Measurements from ENCODE around the gene CCP110. TPM values are rescaled to one million over a fixed set of nuclear protein-coding genes. Genes with fewer than 3 reads are reported as not detected.

The CCP110 gene, protein sequence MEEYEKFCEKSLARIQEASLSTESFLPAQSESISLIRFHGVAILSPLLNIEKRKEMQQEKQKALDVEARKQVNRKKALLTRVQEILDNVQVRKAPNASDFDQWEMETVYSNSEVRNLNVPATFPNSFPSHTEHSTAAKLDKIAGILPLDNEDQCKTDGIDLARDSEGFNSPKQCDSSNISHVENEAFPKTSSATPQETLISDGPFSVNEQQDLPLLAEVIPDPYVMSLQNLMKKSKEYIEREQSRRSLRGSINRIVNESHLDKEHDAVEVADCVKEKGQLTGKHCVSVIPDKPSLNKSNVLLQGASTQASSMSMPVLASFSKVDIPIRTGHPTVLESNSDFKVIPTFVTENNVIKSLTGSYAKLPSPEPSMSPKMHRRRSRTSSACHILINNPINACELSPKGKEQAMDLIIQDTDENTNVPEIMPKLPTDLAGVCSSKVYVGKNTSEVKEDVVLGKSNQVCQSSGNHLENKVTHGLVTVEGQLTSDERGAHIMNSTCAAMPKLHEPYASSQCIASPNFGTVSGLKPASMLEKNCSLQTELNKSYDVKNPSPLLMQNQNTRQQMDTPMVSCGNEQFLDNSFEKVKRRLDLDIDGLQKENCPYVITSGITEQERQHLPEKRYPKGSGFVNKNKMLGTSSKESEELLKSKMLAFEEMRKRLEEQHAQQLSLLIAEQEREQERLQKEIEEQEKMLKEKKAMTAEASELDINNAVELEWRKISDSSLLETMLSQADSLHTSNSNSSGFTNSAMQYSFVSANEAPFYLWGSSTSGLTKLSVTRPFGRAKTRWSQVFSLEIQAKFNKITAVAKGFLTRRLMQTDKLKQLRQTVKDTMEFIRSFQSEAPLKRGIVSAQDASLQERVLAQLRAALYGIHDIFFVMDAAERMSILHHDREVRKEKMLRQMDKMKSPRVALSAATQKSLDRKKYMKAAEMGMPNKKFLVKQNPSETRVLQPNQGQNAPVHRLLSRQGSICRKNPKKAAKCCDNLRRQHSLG
- 6.3 and 8.0 TPM in 2 replicates for total RNA-seq

GRCh38 chr16:19523559-19524355 lies at the start of gene CCP110:
Gene CCP110, plus strand, starts transcription at chr16:19523942. Its CDS starts 3,940 bp downstream, at chr16:19527882.

DNA sequence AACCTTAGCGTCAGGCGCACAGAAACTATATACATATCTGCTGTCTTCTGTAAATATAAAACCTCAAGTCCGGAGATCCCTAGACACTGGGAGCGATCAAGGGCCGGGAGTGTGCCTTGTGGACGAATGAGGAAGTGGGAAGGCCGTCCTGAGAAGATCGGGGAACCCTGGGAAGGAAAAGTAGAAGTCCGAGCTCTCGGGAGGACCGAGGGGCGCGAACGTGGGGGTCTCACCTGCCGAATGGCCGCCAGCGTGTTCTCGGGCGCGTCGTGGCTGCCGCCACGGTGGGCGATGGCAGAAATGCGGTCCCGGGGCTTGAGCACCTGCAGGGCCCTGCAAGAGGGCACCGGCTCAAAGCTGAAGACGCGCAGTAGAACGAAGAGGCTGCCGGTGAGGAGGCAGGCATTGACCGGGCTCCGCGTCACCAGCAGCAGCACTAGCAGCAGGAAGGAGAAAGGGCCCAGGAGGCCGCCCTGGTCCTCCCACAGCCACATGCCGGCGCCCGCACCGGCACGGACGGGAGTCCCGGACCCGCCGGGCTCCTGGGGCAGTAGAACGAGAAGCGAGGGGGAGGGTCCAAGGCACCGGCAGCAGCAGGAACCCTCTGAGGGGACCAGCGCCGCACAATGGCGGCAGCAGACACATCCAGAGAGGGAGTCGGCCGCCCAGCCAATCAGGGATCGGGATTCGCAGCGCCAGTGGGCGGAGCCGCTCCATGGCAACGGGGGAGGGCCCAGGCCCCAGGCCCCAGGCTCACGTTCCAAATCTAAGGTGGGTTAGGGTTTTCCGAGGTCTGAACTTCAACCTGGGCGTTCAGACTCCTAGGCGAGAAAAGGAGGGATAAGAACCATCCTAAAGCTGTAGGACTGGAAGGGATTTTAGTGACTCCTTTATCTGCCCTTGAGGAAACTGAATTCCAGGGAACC lies 2.0 kb upstream of the CCP110 start, which contains the start of gene GDE1:
Gene GDE1, minus strand, starts transcription at position 628 of the 926 bp plus-strand sequence. Its CDS starts 134 bp downstream, at position 494.

DNA sequence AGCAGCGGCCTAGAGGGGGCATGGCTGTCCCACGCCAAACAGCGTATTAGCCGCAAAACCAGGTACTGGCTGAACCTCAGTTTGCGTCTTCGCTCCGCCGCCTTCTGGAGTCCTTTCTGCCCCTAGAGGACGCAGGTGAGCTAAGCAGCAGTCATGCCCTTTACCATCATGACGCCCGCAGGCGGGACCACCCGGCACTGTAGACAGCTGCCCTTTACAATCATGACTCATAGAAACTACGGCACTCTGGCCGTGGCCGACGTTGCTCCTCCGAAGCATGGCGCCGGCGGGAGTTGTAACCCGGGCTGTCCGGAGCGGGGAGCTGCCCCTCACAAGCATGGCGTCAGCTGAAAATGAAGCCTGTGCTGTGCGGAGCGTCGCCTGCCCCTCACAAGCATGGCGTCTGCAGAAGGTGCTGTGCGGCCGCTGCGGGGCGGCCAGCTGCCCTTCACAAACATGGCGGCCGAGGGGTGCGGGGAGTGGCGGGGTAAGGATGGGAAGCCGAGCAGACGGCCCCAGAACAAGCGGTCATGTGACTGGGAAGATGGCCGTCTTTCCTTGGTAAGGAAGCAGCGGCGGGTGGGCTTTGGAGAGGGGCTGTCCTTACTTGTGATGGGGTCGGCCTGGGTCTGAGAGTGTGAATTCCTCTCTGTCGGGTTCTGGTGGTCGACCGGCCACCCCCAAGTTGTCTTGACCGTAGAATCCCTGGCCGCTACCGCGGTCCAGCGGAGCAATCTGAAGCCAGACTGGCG lies 31.6 kb downstream of the CCP110 start, which contains the start of gene VPS35L:
Gene VPS35L, plus strand, starts transcription at position 518 of the 752 bp plus-strand sequence. Its CDS starts 27 bp downstream, at position 545.

Other genes with a start within 250 kb of the CCP110 start
- gene CLEC19A, start 238.2 kb upstream of the CCP110 start, total RNA-seq, result not detected in 2 replicates
- gene TMC5, start 106.1 kb upstream of the CCP110 start, total RNA-seq, result not detected in 2 replicates
- gene GDE1, start 1.8 kb upstream of the CCP110 start, total RNA-seq, result 55.6 and 61.9 TPM in 2 replicates
- gene VPS35L, start 31.8 kb downstream of the CCP110 start, total RNA-seq, result 41.8 and 48.4 TPM in 2 replicates
- gene KNOP1, start 194.3 kb downstream of the CCP110 start, total RNA-seq, result 13.6 and 22.5 TPM in 2 replicates
- 17.9 and 24.5 TPM in 2 replicates for gene IQCK, start 194.3 kb downstream of the CCP110 start, total RNA-seq